Neural crest cell (in vitro differentiated cells): Measurements from ENCODE around the gene ORMDL1. TPM values are rescaled to one million over a fixed set of nuclear protein-coding genes. Genes with fewer than 3 reads are reported as not detected.
A peak's percentile ranks its signal among the peaks of the same experiment; 100 is the strongest.

Source experiments
- DNase-seq: peaks from one replicate; pipeline ENCODE4 v3.0.0; 2021; ENCODE audit warnings: low read depth, mixed read lengths, low spot score
- H3K27ac Mint-ChIP-seq: one replicate; pipeline ENCODE4 v1.8.0; 2021; ENCODE audit warnings: mild to moderate bottlenecking, mixed read lengths; ENCODE audit not compliant: unreplicated experiment
- H3K27me3 Mint-ChIP-seq: 2 replicates; pipeline ENCODE4 v1.8.0; 2021; ENCODE audit warnings: low read depth, mild to moderate bottlenecking, mixed read lengths
- H3K36me3 Mint-ChIP-seq: 2 replicates; pipeline ENCODE4 v1.8.0; 2021; ENCODE audit warnings: low read depth, mild to moderate bottlenecking, mixed read lengths
- H3K4me1 Mint-ChIP-seq: 2 replicates; pipeline ENCODE4 v1.8.0; 2021; ENCODE audit warnings: mixed read lengths
- H3K4me3 Mint-ChIP-seq: one replicate; pipeline ENCODE4 v1.8.0; 2021; ENCODE audit warnings: mild to moderate bottlenecking, mixed read lengths
- H3K9me3 Mint-ChIP-seq: 2 replicates; pipeline ENCODE4 v1.8.0; 2021; ENCODE audit warnings: mixed read lengths
- long read RNA-seq: library from polyadenylated mRNA; unstranded; transcript quantifications from one replicate; pipeline ENCODE4 v2.0.0, GENCODE V29; 2020
- total RNA-seq: library from RNA; stranded (reverse); gene quantifications from 2 replicates; pipeline ENCODE4 v1.2.1, GENCODE V29; 2021
- TF ChIP-seq, protein P1 (sequence below): fragments of 200-600 bp; sonication (generic); conservative IDR thresholded peaks from 2 replicates; pipeline ENCODE4 v1.5.0; 2021; ENCODE audit warnings: antibody characterized with exemption, mild to moderate bottlenecking

ORMDL1 gene, protein sequence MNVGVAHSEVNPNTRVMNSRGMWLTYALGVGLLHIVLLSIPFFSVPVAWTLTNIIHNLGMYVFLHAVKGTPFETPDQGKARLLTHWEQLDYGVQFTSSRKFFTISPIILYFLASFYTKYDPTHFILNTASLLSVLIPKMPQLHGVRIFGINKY
- total RNA-seq = 62.8 and 68.0 TPM in 2 replicates
- long read RNA-seq, transcript ORMDL1-202 (5 exons, 1,137 nt) = minor isoform, 31 of 139 reads
- long read RNA-seq, transcript ORMDL1-201 (3 exons, 2,692 nt) = minor isoform, 34 of 139 reads
- long read RNA-seq, transcript ORMDL1-203 (4 exons, 2,009 nt) = major isoform, 41 of 139 reads
- long read RNA-seq, partial matches to known transcripts = 4 of 139 reads
- long read RNA-seq, other reads (novel, unspliced or antisense) = 29 of 139 reads

DNA sequence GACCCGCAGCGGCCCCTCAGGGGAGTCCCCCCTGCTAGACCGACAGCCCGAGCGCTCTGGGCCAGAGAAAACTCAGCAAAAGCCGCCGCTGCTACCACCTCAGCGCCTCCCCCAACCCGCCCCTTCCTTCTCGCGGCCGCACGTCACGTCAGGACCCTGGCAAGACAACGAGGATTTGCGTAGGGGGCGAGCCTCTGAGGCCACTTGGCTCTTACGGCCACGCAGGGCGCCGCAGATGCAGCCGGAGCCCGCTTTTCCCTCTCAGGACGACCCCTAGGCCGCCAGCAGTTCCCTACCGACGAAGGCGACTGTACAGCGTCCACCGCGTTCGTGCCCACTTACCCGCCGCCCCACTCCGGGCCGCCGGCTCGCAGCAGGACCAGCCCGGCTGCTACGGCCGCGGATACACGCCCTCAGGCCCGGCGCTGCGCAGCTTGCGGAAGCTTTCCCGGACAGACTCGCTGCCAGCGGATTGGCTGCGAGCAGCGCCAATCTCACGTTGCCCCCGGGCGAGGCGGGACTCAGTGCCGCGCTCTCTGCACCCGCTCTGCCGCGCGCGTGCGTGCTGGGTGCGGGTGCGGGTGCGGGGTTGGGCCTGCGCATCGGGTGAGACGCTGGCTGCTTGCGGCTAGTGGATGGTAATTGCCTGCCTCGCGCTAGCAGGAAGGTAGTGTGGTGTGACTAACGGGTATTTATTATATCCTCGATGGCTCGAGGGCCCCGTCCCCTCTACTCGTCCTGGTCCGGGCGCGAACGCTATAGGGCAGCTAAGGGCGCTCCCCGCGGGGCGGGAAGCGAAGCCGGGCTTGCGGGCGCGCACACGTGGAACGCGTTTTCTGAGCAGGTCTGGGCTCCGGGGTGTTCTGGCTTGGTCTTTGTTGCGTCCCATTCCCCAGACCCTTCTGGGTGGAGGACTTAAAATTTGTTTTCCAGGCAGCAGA lies at the start of gene ORMDL1, which contains the start of gene PMS1:
Gene ORMDL1, minus strand, starts transcription at position 413 of the 941 bp plus-strand sequence. CDS start 1,744 bp downstream, outside the sequence.
Gene PMS1, plus strand, starts transcription at position 524 of the 941 bp plus-strand sequence. CDS start 7,360 bp downstream, outside the sequence.
- TF ChIP-seq, protein P1, sequence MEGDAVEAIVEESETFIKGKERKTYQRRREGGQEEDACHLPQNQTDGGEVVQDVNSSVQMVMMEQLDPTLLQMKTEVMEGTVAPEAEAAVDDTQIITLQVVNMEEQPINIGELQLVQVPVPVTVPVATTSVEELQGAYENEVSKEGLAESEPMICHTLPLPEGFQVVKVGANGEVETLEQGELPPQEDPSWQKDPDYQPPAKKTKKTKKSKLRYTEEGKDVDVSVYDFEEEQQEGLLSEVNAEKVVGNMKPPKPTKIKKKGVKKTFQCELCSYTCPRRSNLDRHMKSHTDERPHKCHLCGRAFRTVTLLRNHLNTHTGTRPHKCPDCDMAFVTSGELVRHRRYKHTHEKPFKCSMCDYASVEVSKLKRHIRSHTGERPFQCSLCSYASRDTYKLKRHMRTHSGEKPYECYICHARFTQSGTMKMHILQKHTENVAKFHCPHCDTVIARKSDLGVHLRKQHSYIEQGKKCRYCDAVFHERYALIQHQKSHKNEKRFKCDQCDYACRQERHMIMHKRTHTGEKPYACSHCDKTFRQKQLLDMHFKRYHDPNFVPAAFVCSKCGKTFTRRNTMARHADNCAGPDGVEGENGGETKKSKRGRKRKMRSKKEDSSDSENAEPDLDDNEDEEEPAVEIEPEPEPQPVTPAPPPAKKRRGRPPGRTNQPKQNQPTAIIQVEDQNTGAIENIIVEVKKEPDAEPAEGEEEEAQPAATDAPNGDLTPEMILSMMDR = no peak
- H3K9me3 Mint-ChIP-seq = no peaks in the 10 kb centered on the region
- peak within 1 kb of the TSS; percentile 99 for H3K4me3 Mint-ChIP-seq
- H3K4me1 Mint-ChIP-seq = peaks cover 53% of the 10 kb centered on the region
- H3K27ac Mint-ChIP-seq = peak within 1 kb of the TSS; percentile 98
- peak; percentile 94 for DNase-seq
- no peaks in the 10 kb centered on the region for H3K27me3 Mint-ChIP-seq
- peaks cover 20% of the 10 kb centered on the region for H3K36me3 Mint-ChIP-seq

DNA sequence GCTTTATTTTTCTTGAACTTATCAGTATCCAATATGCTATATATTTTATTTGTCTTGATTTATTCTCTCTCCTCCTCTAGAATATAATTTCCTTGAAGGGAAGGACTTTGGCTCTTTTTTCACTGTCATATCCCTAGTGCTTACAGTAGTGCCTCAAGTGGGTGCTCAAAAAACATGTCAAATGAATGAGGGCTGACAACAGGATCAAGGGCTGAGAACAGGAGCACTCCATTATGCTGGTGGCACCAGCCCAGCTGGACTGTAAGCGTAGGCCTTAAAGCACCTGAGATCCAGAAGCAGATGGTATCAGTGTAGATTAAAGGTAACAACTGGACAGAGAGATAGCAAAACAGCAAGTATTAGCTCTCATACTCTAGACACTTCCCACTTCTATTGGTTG lies 46.4 kb upstream of the ORMDL1 start:
- Mint-ChIP-seq H3K9me3 (no peaks in the 10 kb centered on the region), H3K27ac (no peak overlapping the region)

DNA sequence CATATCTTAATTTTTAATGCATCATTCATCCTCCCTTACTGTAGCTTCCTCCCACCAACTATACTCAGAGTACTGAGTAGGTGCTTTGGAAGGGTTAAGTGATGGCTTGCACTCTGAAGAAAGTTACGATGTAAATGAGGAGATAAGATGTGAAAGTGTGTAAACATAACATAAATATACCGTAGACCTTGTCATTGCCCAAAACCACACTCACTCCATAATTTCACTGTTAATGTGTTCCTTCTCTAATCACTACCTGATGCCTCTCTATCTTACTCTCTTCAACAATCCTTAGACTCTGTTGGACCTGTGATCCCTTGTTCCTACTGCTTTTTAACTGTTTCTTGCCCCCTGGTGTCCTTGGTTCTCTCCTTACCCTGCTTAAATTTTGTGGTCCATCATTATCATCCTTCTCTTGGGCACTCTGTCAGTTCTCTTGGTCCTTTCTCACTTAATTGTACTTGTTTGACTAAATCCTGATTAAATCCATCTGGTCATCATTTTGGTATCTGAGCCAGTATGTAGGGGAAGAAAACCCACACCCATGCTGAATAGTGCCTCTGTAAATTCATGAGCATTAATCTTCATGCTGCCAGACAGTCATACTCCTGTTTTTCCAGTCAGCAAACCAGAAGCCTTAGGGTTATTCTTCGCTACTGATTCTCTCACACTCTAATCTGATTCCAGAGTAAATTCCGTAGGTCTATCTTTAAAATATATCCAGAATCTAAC lies 45.1 kb upstream of the ORMDL1 start:
- no peak for DNase-seq
- H3K4me3 Mint-ChIP-seq = no peak overlapping the region
- H3K9me3 Mint-ChIP-seq = no peaks in the 10 kb centered on the region
- peaks cover 5% of the 10 kb centered on the region for H3K4me1 Mint-ChIP-seq
- no peaks in the 10 kb centered on the region for H3K27me3 Mint-ChIP-seq
- peaks cover 10% of the 10 kb centered on the region for H3K36me3 Mint-ChIP-seq
- TF ChIP-seq, protein P1 = no peak
- H3K27ac Mint-ChIP-seq = peak overlapping the region; percentile 17

More for the DNA sequence above, 46.4 kb upstream of the ORMDL1 start:
- peaks cover 11% of the 10 kb centered on the region for H3K36me3 Mint-ChIP-seq
- TF ChIP-seq, protein P1 = no peak
- peaks cover 6% of the 10 kb centered on the region for H3K4me1 Mint-ChIP-seq
- no peak overlapping the region for H3K4me3 Mint-ChIP-seq
- DNase-seq = no peak
- no peaks in the 10 kb centered on the region for H3K27me3 Mint-ChIP-seq

DNA sequence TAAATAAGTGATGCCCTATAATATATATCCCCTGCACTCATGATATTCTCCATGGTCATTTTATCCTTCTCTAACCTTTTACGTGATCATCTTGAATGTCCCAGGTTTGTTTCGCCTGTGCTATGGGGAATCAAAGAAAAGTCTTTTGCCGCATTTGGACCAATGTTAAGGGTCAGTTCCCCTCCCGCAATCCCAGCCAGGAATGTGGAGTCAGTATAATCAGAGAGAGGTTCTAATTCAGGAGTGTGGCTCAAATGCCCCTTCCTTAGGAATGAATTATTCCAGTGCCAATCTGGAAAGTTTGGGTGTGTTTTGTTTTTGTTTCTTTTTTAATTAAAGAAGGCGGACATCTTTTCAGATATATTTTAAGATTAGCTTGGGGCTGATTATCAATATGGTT lies 41.9 kb upstream of the ORMDL1 start:
- Mint-ChIP-seq H3K36me3 (peaks cover 9% of the 10 kb centered on the region), H3K27me3 (no peaks in the 10 kb centered on the region), H3K4me1 (no peaks in the 10 kb centered on the region), H3K27ac (no peak overlapping the region), H3K4me3 (no peak overlapping the region), H3K9me3 (no peaks in the 10 kb centered on the region)
- TF ChIP-seq, protein P1 = no peak
- no peak for DNase-seq
